GM19395 (cell line): ENCODE measurements around the gene FRMD6.
"Not testable (repeated sequence)": the region's sequence is repeated elsewhere in the genome, so short reads cannot be mapped to it uniquely, and the experiment has no call there.

Experiments
- ATAC-seq: cut with Tn5 transposase; IDR thresholded peaks from one replicate; pipeline ENCODE4 v1.9.1; 2021; ENCODE audit warnings: mild to moderate bottlenecking, moderate library complexity; ENCODE audit not compliant: unreplicated experiment

FRMD6 gene

DNA sequence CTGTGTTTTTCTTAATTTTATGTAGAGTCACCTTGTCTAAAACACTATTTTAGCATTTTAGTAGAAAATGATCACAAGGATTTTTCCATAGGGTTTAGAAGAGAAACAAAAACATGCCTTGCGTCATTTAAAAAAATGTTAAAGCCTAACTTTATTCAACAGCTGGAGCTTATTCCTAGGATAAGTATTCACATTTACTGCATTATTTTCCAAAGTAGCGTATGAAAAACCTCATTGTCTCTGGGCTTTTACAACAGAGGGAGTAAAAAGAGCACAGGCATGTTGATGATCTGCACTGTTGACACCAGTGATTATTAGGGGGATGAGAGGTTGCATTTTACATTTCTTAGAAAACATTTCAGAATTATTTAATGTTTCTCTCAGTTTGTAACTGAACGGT is 66.1 kb downstream of the FRMD6 start:
- no peak for ATAC-seq

DNA sequence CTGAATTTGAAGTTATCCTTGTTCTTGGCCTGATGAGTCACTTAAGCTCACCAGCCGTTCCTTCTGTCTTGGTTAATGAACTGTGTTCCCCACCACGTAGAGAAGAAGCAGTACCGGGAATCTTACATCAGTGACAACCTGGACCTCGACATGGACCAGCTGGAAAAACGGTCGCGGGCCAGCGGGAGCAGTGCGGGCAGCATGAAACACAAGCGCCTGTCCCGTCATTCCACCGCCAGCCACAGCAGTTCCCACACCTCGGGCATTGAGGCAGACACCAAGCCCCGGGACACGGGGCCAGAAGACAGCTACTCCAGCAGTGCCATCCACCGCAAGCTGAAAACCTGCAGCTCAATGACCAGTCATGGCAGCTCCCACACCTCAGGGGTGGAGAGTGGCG is 68.2 kb downstream of the FRMD6 start:
- no peak for ATAC-seq

DNA sequence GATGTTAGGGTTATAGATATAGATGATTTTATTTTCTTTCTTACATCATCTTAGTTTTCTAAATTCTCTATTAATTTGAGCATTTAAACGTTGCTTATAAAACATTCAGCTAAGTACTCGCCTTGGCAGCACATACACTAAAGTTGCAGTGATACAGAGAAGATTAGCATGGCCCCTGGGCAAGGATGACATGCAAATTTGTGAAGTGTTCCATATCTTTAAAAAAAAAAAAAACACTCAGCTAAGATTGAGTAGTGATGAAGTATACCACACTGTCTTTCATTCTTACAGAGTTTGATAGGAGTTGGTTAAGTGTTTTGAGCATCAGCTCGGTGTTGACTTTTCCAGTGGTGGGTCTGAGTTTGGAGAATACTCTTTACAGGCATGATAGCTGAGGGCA is 72.3 kb downstream of the FRMD6 start:
- ATAC-seq: no peak

DNA sequence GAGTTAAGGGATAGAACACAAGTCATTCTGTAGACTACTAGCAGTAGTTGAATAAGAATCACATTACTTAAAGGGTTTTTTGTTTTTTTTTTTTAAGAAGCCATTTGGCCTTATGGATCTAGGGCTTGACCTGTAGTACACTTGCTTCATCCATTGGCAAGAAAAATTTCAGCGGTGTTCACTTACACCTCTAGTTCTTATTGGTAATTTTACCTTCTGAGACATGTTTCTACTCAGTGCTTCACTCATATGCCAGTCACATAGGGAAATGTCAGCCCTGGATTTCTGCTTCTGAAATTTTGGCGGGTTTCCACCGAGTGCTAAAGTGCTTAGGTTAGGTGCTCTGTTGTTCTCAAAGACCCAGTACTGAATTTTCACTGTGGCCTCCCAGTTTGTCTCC is 72.9 kb downstream of the FRMD6 start:
- ATAC-seq: no peak

DNA sequence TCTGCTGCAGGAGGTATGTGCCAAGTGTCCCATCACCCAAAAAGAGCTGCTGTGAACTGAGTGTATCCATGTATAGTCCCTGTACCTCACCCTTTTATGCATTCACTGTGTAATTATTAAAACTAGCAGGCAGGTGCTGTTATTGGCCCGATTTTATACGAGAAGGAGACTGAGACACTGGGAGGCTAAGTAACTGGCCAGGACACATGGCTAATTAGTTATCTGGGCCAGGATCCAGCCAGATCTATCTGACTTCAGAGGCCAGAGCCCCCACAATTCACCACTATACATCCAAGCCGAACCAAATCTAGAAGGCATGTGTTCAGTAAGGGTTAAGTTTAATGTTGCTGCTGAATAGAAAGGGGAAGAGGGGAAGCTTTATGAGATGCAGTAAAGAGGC is 73.4 kb downstream of the FRMD6 start:
- no peak for ATAC-seq

DNA sequence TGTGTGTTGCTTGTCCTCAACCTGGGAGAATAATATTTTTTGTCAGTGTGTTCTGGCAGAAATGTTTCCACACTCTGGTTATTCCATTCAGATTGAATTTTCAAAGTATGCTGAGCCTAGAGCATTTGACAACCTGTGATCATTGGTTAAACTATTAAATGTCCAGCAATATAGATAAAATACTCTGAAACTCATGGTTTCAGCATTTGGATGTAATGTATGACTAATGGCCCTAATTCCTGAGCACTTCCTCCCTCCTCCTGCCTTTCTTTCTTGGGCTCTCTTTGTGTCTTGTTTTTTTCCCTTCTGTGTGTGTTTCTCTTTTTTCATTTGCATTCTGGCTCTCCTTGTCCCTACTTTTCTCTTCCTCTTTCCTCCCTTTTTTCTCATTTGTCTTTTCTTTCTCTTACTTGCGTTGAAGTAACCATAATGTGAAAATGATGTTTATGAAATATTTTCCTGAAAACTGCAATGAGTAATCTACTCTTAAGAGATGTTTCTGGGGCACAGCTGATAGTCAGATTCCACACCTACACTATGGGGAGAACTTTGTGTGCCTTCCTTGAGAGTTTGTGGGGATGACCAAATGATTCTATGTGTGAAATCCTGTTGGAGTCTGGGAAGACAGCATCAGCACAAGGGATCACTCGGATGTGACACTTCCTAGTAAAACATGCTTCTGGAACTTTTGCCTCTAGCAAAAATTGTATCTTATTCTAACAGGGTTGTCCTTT is 74.6 kb downstream of the FRMD6 start:
- no peak for ATAC-seq

DNA sequence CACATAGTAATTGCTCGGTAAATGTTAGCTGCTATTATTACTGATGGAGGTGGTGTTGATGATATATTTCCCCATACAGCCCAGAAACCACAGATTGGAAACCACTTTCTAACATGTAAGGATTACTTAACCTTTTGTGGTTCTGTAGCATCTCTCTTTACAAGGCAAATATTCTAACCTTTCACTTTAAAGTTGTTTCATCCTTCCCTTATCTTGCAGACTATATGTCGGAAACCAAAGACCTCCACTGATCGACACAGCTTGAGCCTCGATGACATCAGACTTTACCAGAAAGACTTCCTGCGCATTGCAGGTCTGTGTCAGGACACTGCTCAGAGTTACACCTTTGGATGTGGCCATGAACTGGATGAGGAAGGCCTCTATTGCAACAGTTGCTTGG is 75.8 kb downstream of the FRMD6 start:
- ATAC-seq: no peak

DNA sequence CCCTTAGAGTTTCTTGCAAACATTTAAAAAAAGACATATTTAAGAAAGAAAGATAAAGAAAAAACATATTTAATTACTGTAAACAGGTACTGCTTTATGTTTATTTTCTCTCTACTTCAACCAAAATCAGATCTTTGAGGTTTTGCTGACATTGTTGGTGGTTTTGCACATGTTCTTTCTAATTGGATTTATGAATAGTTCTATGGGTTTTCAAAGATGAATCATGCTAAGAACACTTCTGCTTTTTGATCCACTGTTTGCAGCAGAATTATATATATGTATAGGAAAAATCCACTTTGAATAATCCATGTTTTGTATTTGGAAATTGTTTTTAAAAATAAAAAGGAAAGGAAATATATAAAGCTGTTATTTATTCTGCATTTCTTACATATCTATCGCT is 78.4 kb downstream of the FRMD6 start:
- no peak for ATAC-seq

DNA sequence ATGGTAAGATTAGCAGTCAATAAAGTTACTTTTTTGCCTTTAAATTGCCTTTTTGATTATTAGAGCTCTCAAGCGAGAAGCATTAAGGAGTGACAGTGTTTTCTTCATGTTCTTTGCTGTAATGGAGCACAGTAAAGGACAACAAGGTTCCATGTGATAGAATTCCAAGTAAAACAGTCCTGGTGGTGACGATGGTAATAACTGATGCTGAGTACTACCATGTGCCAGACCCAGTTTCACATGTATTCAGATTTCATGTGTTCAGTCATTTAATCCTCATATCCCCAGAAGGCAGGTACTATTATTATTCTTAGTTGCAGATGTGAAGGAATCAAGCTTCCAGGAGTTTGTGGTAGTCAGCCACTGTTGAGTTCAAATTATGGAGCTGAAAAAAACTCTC is 79.0 kb downstream of the FRMD6 start:
- ATAC-seq: no peak

DNA sequence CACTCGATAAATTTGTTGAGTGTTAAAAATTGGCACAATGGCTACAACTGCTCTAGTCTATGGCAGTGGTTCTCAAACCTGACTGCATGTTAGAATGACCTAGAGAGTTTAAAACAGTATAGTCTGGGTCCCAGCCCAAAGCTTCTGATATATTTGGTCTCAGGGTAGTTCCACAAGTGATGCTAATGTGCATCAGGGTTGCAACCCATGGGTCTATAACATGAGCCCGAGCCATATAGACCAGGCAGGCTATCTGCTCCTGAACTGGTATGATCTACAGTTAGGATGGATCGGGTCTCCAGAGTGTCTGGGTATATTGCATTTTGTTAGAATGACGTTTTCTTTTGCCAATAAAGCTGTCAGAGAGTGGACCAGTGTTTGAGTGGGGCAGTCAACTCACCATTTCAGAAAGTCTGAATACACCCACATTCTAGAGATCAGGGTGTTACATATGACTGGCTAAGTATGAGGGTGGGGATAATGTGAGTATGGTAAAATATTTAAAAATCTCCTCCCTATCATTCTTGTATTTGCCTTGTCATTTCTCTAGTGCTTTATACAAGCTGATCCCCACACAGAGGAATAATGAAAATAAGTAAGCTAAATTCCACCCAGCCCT is 80.9 kb downstream of the FRMD6 start:
- ATAC-seq: no peak

DNA sequence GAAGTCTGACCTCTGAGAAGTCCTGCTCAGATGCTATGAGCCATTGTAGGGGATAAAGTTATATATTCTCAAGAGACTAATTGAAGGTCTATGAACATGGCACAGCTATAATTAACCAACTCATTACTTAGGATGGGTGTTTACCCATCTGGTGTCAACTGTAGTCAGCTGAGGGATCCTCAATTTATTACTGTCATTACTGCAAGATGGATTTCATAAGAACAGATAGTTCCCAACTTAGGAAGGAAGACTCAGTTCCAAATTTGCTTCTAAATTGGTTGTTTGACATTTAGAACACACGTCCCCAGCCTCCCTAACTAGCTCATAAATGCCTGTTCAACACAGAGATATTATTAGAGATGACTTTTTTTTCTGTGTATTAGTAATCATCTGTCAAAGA is 81.4 kb downstream of the FRMD6 start:
- ATAC-seq: no peak

DNA sequence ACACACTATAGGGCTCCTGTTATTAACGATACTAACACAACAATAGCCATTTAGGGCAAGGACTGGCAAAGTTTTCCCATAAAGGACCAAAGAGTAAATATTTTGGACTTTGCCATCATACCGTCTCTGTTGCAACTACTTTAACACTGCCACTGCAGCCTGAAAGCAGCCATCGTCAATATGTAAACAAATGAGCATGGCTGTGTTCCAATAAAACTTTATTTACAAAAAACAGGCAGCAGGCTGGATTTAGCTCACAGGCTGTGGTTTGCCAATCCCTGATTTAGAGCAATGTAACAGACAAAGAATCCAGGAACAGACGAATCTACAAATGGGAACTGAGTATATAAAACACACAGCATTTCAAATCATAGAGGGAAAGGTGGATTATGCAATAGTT is 84.1 kb downstream of the FRMD6 start:
- ATAC-seq: no peak

DNA sequence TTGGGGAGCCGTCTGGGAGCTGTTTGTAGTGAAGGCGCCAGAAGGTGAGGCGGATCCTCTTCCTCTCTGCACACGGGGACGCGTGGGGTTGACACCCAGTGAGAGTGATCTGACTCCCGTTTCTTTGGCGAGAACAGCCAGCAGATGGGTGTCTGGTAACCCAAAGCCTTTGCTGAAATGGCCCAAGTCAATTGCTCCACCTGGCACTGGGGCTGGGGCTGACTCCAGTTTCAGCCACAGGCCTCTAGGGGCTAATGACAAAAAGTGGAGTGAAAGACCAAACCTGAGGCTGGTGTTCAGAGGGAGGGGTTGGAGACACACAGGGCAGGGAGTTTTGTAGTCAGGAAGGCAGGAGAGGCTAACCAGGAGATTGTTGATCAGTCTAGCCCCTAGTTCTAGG is 87.0 kb downstream of the FRMD6 start:
- ATAC-seq: peak; percentile 76

DNA sequence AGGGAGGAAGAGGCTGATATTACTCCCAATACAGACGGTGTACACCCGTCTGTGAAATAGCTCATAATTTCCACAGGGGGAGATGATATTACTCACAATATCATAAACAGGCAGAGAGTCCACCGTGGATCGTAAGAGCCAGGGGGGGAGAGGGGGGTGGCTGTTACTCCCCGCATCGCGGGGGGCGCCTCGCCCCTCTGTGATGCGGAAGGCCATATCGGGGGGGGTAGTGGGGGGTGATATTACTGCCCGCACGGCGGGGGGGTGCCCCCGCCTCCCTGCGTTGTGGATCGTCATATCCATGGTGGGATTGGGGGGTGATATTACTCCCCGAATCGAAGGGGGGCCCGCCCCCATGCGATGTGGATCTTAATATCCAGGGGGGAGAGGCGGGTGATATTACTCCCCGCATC is 91.9 kb downstream of the FRMD6 start:
- no peak for ATAC-seq

DNA sequence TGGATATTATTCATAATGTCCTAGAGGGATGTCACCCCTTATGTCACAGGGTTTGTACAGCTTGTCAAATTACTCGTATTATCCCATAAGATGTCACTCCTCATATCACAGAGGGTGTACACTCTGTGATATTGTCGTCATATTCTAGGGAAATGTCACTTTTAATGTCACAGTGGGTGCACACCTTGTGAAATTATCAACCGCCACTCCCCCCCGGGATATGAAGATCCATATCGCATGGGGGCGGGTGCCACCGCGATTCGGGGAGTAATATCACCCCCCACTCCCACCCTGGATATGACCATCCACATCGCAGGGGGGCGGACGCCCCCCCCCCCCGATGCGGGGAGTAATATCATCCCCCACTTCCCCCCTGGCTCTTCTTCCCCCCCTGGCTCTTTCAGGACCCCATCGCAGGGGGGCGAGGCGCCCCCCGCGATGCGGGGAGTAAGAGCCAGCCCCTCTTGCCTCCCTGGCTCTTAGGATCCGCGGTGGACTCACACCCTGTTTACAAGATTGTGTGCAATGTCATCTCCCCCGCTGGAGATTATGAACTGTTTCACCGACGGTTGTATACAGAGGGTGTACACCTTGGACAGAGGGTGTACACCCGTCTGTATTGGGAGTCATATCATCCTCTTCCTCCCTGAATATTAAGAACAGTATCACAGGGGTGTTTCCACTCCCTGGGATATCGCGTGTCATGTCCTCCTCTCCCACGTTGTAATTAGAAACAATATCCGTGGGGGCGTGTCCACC is 92.8 kb downstream of the FRMD6 start:
- no peak for ATAC-seq

DNA sequence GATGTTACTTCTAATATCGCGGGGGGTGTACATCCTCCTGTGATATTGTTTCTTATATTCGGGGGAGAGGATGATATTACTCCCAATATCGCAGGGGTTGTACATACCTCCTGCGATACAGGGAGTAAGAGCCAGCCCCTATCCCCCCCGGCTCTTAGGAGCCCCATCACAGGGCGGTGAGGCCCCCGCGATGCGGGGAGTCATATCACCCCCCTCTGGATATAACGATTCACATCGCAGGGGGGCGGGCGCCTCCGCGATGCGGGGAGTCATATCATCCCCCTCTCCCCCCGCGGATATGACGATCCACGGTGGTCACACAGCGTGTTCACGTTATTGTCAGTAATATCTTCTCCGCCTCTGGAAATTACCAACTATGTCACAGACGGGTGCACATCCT is 95.1 kb downstream of the FRMD6 start:
- ATAC-seq: not testable (repeated sequence)

DNA sequence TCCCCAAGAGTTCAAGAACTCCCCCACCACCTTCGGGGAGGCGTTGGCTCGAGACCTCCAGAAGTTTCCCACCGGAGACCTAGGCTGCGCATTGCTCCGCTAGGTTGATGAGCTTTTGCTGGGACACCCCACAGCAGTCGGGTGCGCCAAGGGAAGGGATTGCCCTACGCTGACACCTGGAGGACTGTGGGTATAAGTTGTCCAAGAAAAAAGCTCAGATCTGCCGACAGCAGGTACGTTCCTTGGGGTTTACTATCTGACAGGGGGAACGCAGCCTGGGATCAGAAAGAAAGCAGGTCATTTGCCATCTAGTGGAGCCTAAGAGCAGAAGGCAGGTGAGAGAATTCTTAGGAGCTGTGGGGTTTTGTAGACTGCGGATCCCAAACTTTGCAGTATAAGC is 98.8 kb downstream of the FRMD6 start:
- ATAC-seq: no peak

DNA sequence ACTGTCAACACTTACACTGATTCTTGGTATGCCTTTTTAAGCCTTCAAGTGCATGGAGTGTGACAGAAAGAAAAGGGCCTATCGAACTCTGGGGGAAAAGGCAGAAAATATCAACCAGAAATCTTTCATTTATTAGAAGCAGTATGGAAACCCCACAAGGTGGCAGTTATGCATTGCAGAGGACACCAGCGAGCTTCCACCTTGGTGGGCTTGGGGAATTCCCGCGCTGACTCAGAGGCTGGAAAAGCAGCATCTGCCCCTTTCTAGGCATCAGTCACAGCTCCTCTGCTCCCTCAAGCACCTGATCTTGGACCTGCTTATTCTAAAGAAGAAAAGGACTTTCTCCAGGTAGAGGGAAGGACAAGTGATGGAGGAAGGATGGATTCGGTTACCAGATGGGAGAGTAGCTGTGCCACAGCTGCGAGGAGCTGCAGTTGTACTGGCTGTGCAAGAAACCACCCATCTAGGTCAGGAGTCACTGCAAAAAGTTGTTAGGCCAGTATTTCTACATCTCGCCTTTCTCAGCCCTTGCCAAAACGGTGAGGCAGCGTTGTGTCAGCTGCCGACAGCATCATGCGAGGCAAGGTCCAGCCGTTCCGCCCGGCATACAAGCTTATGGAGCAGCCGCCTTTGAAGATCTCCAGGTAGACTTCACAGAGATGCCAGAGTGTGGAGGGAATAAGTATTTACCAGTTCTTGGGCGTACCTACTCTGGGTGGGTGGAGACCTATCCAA is 100.1 kb downstream of the FRMD6 start:
- ATAC-seq: not testable (repeated sequence)

DNA sequence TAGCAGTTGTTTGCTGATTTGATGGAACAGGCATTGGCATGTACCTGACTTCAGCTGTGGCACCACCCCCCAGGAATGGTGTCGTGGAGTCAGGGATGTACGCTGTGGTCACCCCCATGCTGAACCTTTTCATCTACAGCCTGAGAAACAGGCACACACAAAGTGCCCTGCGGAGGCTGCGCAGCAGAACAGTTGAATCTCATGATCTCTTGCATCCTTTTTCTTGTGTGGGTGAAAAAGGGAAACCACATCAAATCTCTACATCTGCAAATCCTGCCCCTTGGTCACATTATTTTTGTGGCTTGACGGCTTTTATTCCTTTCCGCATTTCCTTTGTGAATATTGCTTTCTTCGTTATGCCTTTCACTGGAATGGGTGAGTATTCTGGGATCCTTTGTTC is 106.0 kb downstream of the FRMD6 start:
- not testable (repeated sequence) for ATAC-seq

DNA sequence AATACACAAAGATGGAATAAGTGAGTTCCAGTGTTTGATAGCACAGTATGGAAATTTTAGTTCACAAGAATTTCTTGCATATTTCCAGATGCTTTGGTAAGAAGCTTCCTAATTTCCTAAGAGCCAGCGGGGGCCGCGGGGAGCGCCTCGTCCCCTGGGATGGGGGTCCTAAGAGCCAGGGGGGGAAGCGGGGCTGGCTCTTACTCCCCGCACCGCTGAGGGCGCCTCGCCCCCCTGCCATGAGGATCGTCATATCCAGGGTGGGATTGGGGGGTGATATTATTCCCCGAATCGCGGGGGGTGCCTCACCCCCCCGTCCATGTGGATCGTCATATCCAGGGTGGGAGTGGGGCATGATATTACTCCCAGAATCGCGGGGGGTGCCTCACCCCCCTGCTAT is 108.2 kb downstream of the FRMD6 start:
- no peak for ATAC-seq

DNA sequence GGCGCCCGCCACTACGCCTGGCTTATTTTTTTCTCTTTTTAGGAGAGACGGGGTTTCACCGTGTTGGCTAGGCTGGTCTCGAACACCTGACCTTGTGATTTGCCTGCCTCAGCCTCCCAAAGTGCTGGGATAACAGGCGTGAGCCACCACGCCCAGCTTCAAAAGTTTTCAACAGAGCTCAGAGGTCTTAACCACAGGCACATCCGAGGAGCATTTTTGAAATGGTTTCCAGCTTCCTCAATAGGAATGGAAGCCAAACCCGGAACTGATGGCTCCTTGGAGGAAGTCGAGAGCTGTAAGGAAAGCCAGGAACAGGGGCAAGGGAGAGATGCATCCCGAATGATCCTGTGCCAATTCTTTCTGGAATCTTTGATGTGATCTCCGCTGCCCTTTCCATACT is 114.0 kb downstream of the FRMD6 start:
- not testable (repeated sequence) for ATAC-seq
